Osteocyte (in vitro differentiated cells): ENCODE results near the gene EXT2. TPM values are rescaled to one million over a fixed set of nuclear protein-coding genes. Genes with fewer than 3 reads are reported as not detected.

Source experiments
- DNase-seq: peaks from one replicate; pipeline ENCODE4 v3.0.0; 2021; ENCODE audit warnings: mixed read lengths; ENCODE audit not compliant: unreplicated experiment; ENCODE audit errors: extremely low spot score
- H3K27ac Mint-ChIP-seq: one replicate; pipeline ENCODE4 v1.8.0; 2021; ENCODE audit warnings: mild to moderate bottlenecking, mixed read lengths; ENCODE audit not compliant: unreplicated experiment
- H3K27me3 Mint-ChIP-seq: one replicate; pipeline ENCODE4 v1.8.0; 2021; ENCODE audit warnings: mixed read lengths; ENCODE audit not compliant: unreplicated experiment
- H3K36me3 Mint-ChIP-seq: one replicate; pipeline ENCODE4 v1.8.0; 2021; ENCODE audit warnings: mixed read lengths; ENCODE audit not compliant: unreplicated experiment
- H3K4me1 Mint-ChIP-seq: one replicate; pipeline ENCODE4 v1.8.0; 2021; ENCODE audit warnings: mixed read lengths; ENCODE audit not compliant: unreplicated experiment
- H3K4me3 Mint-ChIP-seq: one replicate; pipeline ENCODE4 v1.8.0; 2021; ENCODE audit warnings: mild to moderate bottlenecking, moderate library complexity, mixed read lengths; ENCODE audit not compliant: unreplicated experiment
- H3K9me3 Mint-ChIP-seq: one replicate; pipeline ENCODE4 v1.8.0; 2021; ENCODE audit warnings: mixed read lengths; ENCODE audit not compliant: unreplicated experiment
- total RNA-seq: library from RNA; stranded (reverse); gene quantifications from 2 replicates; pipeline ENCODE4 v1.2.1, GENCODE V29; 2021
- TF ChIP-seq, protein P1 (sequence below): fragments of 200-600 bp; sonication (generic); IDR thresholded peaks from 2 replicates; pipeline ENCODE4 v1.5.0; 2021; ENCODE audit warnings: antibody characterized with exemption, mild to moderate bottlenecking, moderate library complexity

EXT2 gene
- total RNA-seq, 1 donor from 2014 or later = 102 TPM

DNA sequence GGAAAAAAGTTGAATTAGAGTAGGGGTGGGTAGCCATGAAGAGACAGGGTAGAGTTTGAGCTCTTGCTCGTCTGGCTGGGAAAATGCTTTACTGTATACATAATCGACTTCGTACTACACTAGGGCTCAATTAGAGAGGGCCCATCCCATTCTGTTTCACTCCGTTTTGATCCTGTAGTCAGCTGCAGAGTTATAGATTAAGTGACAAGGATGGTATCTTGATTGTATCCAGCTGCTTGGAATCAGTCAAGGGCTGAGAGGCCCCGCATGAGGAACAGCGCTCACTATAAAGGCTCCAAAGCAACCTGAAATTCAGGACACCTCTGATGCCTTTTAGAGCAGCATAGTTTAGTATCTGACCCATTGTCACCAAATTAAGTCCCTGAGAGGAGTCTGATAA, 132.9 kb downstream of the EXT2 start:
- H3K27ac Mint-ChIP-seq = no peak overlapping the region
- H3K36me3 Mint-ChIP-seq = peaks cover 7% of the 10 kb centered on the region

GRCh38 chr11:44229098-44229497, 133.6 kb downstream of the EXT2 start:
- no peaks in the 10 kb centered on the region for H3K27me3 Mint-ChIP-seq
- peaks cover 11% of the 10 kb centered on the region for H3K4me1 Mint-ChIP-seq
- H3K9me3 Mint-ChIP-seq = no peaks in the 10 kb centered on the region
- H3K4me3 Mint-ChIP-seq = no peak overlapping the region
- no peak for DNase-seq
- TF ChIP-seq, protein P1, sequence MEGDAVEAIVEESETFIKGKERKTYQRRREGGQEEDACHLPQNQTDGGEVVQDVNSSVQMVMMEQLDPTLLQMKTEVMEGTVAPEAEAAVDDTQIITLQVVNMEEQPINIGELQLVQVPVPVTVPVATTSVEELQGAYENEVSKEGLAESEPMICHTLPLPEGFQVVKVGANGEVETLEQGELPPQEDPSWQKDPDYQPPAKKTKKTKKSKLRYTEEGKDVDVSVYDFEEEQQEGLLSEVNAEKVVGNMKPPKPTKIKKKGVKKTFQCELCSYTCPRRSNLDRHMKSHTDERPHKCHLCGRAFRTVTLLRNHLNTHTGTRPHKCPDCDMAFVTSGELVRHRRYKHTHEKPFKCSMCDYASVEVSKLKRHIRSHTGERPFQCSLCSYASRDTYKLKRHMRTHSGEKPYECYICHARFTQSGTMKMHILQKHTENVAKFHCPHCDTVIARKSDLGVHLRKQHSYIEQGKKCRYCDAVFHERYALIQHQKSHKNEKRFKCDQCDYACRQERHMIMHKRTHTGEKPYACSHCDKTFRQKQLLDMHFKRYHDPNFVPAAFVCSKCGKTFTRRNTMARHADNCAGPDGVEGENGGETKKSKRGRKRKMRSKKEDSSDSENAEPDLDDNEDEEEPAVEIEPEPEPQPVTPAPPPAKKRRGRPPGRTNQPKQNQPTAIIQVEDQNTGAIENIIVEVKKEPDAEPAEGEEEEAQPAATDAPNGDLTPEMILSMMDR = no peak
- H3K36me3 Mint-ChIP-seq = peaks cover 7% of the 10 kb centered on the region
- H3K27ac Mint-ChIP-seq = no peak overlapping the region

More for the DNA sequence above, 132.9 kb downstream of the EXT2 start:
- Mint-ChIP-seq H3K4me1 (peaks cover 12% of the 10 kb centered on the region), H3K27me3 (no peaks in the 10 kb centered on the region), H3K9me3 (no peaks in the 10 kb centered on the region), H3K4me3 (no peak overlapping the region)
- TF ChIP-seq, protein P1 = no peak
- no peak for DNase-seq

DNA sequence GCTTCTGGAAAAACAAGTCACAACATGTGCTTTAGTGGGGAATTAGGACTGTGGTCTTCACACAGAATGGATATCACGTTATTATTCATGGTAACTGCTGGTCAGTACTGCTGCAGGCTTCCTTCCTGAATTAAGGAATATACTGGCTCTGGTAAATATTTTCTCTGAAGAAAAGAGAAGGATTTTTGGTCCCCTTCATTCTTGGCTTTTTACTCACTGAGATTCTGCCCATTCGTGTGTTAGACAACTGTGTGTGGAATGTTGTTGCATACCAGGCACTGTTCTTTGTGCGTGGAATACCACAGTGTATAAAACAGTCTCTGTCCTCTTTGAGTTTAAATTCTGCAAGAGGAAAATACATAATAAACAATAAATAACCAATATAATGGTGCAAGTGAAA, 134.1 kb downstream of the EXT2 start:
- TF ChIP-seq, protein P1 = no peak
- Mint-ChIP-seq H3K27me3 (no peaks in the 10 kb centered on the region), H3K4me1 (peaks cover 11% of the 10 kb centered on the region), H3K36me3 (peaks cover 7% of the 10 kb centered on the region), H3K9me3 (no peaks in the 10 kb centered on the region), H3K4me3 (no peak overlapping the region), H3K27ac (no peak overlapping the region)
- no peak for DNase-seq

- Mint-ChIP-seq H3K27me3 (no peaks in the 10 kb centered on the region), H3K27ac (no peak overlapping the region), H3K9me3 (no peaks in the 10 kb centered on the region), H3K4me1 (no peaks in the 10 kb centered on the region), H3K4me3 (no peak overlapping the region), H3K36me3 (peaks cover 27% of the 10 kb centered on the region)
- TF ChIP-seq, protein P1 = no peak
- no peak for DNase-seq
These were observed 140.3 kb downstream of the EXT2 start for GRCh38 chr11:44235765-44236201.

GRCh38 chr11:44236296-44236695, 140.8 kb downstream of the EXT2 start:
- peaks cover 27% of the 10 kb centered on the region for H3K36me3 Mint-ChIP-seq
- no peak overlapping the region for H3K27ac Mint-ChIP-seq
- no peaks in the 10 kb centered on the region for H3K9me3 Mint-ChIP-seq
- H3K4me3 Mint-ChIP-seq = no peak overlapping the region
- TF ChIP-seq, protein P1 = no peak
- DNase-seq = no peak
- H3K4me1 Mint-ChIP-seq = no peaks in the 10 kb centered on the region
- H3K27me3 Mint-ChIP-seq = no peaks in the 10 kb centered on the region
